Caco-2 (cell line): ENCODE data around the gene ZNF775. TPM values are rescaled to one million over a fixed set of nuclear protein-coding genes. Genes with fewer than 3 reads are reported as not detected.

Experiments
- BruUV-seq: library from RNA; stranded (reverse); fragments of 400-500 nt; replicated peaks from 2 replicates; lab custom pipeline; 2021; lab: Mats Ljungman, UMichigan
- CTCF ChIA-PET: fragments of 300-600 bp; sonication (Branson Sonifier 250); formaldehyde crosslinking; loops from one replicate; lab custom pipeline; 2022; ENCODE audit warnings: antibody characterized with exemption; lab: Charles Lee
- POLR2A ChIA-PET: fragments of 300-600 bp; sonication (Branson Sonifier 250); formaldehyde crosslinking; loops from one replicate; lab custom pipeline; 2022; ENCODE audit warnings: antibody characterized with exemption; lab: Charles Lee
- DNase-seq, 2 experiments: peaks; one replicate each; pipeline versions ENCODE4 v3.0.0 to v3.0.0-alpha.2; 2020 to 2022
- H3K27me3 ChIP-seq: replicated peaks from 2 replicates; pipeline ENCODE4 v1.6.0; 2011; ENCODE audit warnings: low read length; ENCODE audit not compliant: control insufficient read depth, insufficient read depth
- H3K36me3 ChIP-seq: 2 replicates; pipeline ENCODE4 v1.5.1; 2011; ENCODE audit warnings: low read length; ENCODE audit not compliant: control insufficient read depth, insufficient read depth
- H3K4me1 ChIP-seq: fragments of 250-450 bp; sonication (Bioruptor Pico); 2 replicates; pipeline ENCODE4 v1.5.1; 2020; ENCODE audit warnings: mild to moderate bottlenecking
- H3K4me3 ChIP-seq: 2 replicates; pipeline ENCODE4 v1.5.1; 2011; ENCODE audit warnings: low read depth, mild to moderate bottlenecking, control low read depth, low read length
- H3K9me3 ChIP-seq: fragments of 250-450 bp; sonication (Bioruptor Pico); 2 replicates; pipeline ENCODE4 v1.5.1; 2020; ENCODE audit warnings: mild to moderate bottlenecking, moderate library complexity
- H3K27ac Mint-ChIP-seq: one replicate; pipeline ENCODE4 v1.8.0; 2022; ENCODE audit warnings: mixed read lengths; ENCODE audit not compliant: unreplicated experiment
- H3K27me3 Mint-ChIP-seq: one replicate; pipeline ENCODE4 v1.8.0; 2022; ENCODE audit warnings: mixed read lengths; ENCODE audit not compliant: insufficient read depth, unreplicated experiment
- H3K36me3 Mint-ChIP-seq: one replicate; pipeline ENCODE4 v1.8.0; 2022; ENCODE audit warnings: mild to moderate bottlenecking, mixed read lengths; ENCODE audit not compliant: insufficient read depth, unreplicated experiment
- H3K4me1 Mint-ChIP-seq: one replicate; pipeline ENCODE4 v1.8.0; 2022; ENCODE audit warnings: low read depth, mixed read lengths; ENCODE audit not compliant: unreplicated experiment
- H3K4me3 Mint-ChIP-seq: one replicate; pipeline ENCODE4 v1.8.0; 2022; ENCODE audit warnings: mild to moderate bottlenecking, moderate library complexity, mixed read lengths; ENCODE audit not compliant: unreplicated experiment
- H3K9me3 Mint-ChIP-seq: one replicate; pipeline ENCODE4 v1.8.0; 2022; ENCODE audit warnings: mixed read lengths; ENCODE audit not compliant: unreplicated experiment
- intact Hi-C: fragments of 100-400 bp; cut with micrococcal nuclease; formaldehyde crosslinking; loops from one replicate; pipeline ENCODE4 v1.10.0; 2022; ENCODE audit not compliant: unreplicated experiment
- total RNA-seq: library from RNA; stranded (reverse); gene quantifications from 2 replicates; pipeline ENCODE4 v1.2.3, GENCODE V29; 2022
- TF ChIP-seq, protein P1 (sequence below), 2 experiments: fragments of 200-600 bp in 1 of 2; IDR thresholded peaks; 1 replicate in 1 of 2; 2 replicates in 1 of 2; pipeline versions ENCODE4 v1.5.1 to v1.8.0; 2011 to 2022; ENCODE audit warnings: antibody characterized with exemption in 1 of 2, control low read depth in 1 of 2, inconsistent platforms in 1 of 2, low read depth in 1 of 2, low read length in 1 of 2, mild to moderate bottlenecking in 1 of 2, moderate library complexity in 1 of 2; ENCODE audit not compliant: insufficient read depth in 1 of 2, severe bottlenecking in 1 of 2, unreplicated experiment in 1 of 2

Gene ZNF775
- total RNA-seq, 1 experiment from 2014 or later = 4.0 TPM

DNA sequence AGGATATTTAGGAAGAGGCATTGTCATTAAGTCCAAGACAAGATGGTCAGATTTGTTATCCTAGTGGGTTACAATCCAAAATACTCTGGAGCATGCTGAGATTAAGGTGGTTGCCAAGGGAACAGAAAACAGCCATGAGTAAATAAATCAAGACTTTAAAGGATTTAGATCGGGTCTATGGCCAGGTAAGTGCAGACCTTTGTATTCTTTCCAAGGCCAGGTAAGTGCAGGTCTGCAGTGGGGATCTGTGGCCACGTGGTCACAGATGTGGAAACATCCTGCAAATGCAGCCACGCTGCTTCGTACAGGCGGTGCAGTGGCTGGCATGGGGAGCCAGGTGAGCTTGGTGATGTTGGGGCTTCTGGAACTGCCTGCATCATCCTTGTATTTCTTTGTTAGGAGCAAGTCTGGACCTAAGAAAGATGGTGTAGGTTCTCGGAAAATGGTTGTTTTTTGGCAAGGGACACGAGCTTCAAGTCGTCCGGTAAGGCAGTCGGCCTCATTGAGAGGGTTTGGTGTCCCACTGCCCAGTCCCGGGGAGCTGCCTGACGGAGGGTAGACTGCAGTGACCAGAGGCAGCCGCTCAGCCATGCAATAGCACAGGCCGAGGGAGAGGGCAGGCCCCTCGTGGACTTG, 21.8 kb downstream of the ZNF775 start:
- Histone ChIP-seq H3K36me3 (no peaks in the 10 kb centered on the region), H3K9me3 (no peaks in the 10 kb centered on the region), H3K27me3 (no peaks in the 10 kb centered on the region), H3K4me3 (no peak overlapping the region), H3K4me1 (peaks cover 41% of the 10 kb centered on the region)
- Mint-ChIP-seq H3K36me3 (peaks cover 9% of the 10 kb centered on the region), H3K27me3 (no peaks in the 10 kb centered on the region), H3K9me3 (no peaks in the 10 kb centered on the region), H3K27ac (peak overlapping the region; percentile 51), H3K4me1 (peaks cover 37% of the 10 kb centered on the region), H3K4me3 (no peak overlapping the region)
- no TSS peak for BruUV-seq
- no peak for DNase-seq
- ChIA-PET POLR2A (no interaction called here), CTCF (no interaction called here)
- TF ChIP-seq, protein P1, sequence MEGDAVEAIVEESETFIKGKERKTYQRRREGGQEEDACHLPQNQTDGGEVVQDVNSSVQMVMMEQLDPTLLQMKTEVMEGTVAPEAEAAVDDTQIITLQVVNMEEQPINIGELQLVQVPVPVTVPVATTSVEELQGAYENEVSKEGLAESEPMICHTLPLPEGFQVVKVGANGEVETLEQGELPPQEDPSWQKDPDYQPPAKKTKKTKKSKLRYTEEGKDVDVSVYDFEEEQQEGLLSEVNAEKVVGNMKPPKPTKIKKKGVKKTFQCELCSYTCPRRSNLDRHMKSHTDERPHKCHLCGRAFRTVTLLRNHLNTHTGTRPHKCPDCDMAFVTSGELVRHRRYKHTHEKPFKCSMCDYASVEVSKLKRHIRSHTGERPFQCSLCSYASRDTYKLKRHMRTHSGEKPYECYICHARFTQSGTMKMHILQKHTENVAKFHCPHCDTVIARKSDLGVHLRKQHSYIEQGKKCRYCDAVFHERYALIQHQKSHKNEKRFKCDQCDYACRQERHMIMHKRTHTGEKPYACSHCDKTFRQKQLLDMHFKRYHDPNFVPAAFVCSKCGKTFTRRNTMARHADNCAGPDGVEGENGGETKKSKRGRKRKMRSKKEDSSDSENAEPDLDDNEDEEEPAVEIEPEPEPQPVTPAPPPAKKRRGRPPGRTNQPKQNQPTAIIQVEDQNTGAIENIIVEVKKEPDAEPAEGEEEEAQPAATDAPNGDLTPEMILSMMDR (IDR thresholded peaks at IDR 0.05; ENCODE audit: insufficient read depth in 1 of 2, low read depth in 1 of 2, low read length in 1 of 2, severe bottlenecking in 1 of 2, unreplicated experiment in 1 of 2) = no peak
- intact Hi-C loops = no loop called here

DNA sequence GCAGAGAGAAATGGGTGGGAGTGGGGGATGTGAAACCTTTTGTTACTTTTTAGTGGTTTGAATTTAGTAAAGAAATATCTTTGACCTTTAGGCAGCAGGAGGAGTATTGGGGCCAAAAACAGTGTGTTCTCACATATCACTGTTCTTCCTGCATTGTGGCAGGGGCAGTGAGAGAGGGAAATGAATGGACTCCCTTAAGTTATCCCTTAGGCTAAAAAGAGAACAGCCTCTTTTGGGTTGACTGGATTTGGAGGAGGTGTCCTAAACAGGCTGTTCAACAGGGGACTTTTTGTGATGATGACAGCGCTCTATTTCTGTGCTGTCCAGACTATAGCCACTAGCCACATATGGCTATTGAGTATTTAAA, 22.3 kb downstream of the ZNF775 start:
- DNase-seq = no peak
- intact Hi-C loops = no loop called here
- Histone ChIP-seq H3K4me3 (no peak overlapping the region), H3K9me3 (no peaks in the 10 kb centered on the region), H3K4me1 (peaks cover 46% of the 10 kb centered on the region), H3K27me3 (no peaks in the 10 kb centered on the region), H3K36me3 (no peaks in the 10 kb centered on the region)
- POLR2A ChIA-PET = no interaction called here
- Mint-ChIP-seq H3K4me1 (peaks cover 42% of the 10 kb centered on the region), H3K36me3 (peaks cover 6% of the 10 kb centered on the region), H3K27ac (peak overlapping the region; percentile 51), H3K4me3 (no peak overlapping the region), H3K9me3 (no peaks in the 10 kb centered on the region), H3K27me3 (no peaks in the 10 kb centered on the region)
- CTCF ChIA-PET = no interaction called here
- TF ChIP-seq, protein P1 (IDR thresholded peaks at IDR 0.05; ENCODE audit: insufficient read depth in 1 of 2, low read depth in 1 of 2, low read length in 1 of 2, severe bottlenecking in 1 of 2, unreplicated experiment in 1 of 2) = no peak
- no TSS peak for BruUV-seq

DNA sequence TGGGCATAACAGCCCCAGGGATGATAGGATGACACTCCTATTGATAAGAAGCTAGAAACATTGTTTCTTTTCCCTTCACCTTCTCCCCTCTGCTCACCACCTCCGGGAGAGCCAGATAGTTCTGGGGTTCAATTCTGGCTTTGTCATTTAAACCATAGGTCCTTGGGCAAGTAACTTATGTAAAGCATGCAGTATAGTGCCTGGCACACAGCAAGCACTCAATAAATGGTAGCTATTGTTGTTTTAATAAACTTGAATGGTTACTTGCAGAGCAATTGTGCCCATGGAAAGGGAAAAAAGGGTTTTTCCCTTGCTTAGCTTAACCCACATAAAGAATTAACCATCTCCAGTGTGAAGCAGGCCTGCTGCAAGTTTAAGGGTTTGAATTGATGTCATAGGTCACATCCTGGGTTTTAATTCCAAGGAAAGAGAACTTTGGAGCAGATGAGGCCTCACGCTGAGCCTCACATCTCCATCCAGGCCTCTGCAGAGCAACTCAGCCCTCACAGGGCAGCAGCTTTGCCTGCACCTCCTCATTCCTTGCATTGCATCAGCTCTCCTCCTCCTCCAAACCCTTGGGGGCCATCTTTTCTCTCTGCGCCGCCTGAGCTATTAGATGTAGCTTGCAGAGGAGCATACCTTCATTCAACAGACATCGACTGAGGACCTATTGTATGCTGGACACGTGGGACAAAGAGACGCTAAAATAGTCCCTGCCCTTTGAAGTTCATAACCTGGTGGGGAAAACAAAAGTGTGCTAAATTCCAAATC, 22.9 kb downstream of the ZNF775 start:
- H3K27me3 ChIP-seq = no peaks in the 10 kb centered on the region
- H3K4me3 ChIP-seq = no peak overlapping the region
- no peaks in the 10 kb centered on the region for H3K36me3 ChIP-seq
- CTCF ChIA-PET = no interaction called here
- Mint-ChIP-seq H3K9me3 (no peaks in the 10 kb centered on the region), H3K4me3 (peak overlapping the region; percentile 42), H3K27ac (peak overlapping the region; percentile 12), H3K4me1 (peaks cover 42% of the 10 kb centered on the region), H3K27me3 (no peaks in the 10 kb centered on the region), H3K36me3 (peaks cover 6% of the 10 kb centered on the region)
- intact Hi-C loops = no loop called here
- no TSS peak for BruUV-seq
- no peaks in the 10 kb centered on the region for H3K9me3 ChIP-seq
- no peak for DNase-seq
- peaks cover 53% of the 10 kb centered on the region for H3K4me1 ChIP-seq
- POLR2A ChIA-PET = no interaction called here
- TF ChIP-seq, protein P1 (IDR thresholded peaks at IDR 0.05; ENCODE audit: insufficient read depth in 1 of 2, low read depth in 1 of 2, low read length in 1 of 2, severe bottlenecking in 1 of 2, unreplicated experiment in 1 of 2) = no peak
